ENCODE measurements around the gene ARID3B. TPM values are rescaled to one million over a fixed set of nuclear protein-coding genes. Genes with fewer than 3 reads are reported as not detected.

ARID3B gene
- total and polyA plus RNA-seq, 2 of the 4 experiments (the other 2 are of a cell fraction) = 2.5 to 5.0 TPM

DNA sequence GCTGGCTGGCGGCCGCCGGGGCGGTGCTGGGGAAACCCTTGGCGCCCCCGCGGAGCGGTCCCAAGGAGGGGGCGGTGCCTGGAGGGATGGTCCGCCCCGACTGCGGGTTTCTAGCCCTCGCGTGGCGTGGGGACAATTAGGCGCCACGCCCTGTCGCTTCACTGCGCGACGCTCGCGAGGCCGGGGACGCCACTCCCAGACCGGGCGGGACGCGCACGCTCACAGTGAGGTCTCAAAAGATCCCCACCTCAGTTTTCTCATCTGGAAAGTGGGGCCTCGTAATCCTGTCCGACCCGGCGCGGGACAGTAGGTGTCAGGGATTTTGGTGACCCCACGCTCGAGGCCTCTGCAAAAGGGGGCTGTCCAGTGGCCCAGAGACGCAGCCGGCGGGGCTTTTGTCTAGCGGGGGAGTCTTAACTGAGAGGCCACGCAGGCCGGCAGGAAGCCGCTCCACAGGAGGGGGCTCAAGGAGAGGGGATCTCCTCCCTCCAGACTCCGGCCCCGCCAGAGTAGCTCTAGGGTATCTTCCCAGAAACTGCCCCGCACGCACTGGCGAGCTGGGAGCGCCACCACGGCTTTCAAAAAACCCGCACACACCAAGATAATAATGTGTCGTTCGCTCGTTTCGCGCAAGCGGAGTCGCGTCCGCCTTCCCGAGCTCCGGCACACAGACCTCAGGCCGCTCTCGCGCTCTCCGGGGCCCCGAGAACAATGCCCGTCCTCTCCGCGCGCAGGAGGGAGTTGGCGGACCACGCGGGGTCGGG, 73.9 kb downstream of the ARID3B start (continued):
- TF ChIP-seq FOS (IDR thresholded peaks at IDR 0.05; ENCODE audit: low read depth, low read length) = no peak
- TF ChIP-seq RFX5 (IDR thresholded peaks at IDR 0.05; ENCODE audit: low read depth, low read length) = no peak
- TF ChIP-seq CHD1 (IDR thresholded peaks at IDR 0.05; ENCODE audit: low read depth, low read length) = peak; percentile 72; the same call in 1 of the 2 replicates

All from IMR-90 (cell line).